Activated T-cell treated with anti-CD3 and anti-CD28 coated beads, Interleukin-2, amount 50 U/mL, for 48 hours (primary cell): ENCODE measurements around the gene NBL1.

ENCODE experiments used
- DNase-seq, 2 experiments: peaks; one replicate each; pipeline ENCODE4 v3.0.0-alpha.2; 2020

Gene NBL1

DNA sequence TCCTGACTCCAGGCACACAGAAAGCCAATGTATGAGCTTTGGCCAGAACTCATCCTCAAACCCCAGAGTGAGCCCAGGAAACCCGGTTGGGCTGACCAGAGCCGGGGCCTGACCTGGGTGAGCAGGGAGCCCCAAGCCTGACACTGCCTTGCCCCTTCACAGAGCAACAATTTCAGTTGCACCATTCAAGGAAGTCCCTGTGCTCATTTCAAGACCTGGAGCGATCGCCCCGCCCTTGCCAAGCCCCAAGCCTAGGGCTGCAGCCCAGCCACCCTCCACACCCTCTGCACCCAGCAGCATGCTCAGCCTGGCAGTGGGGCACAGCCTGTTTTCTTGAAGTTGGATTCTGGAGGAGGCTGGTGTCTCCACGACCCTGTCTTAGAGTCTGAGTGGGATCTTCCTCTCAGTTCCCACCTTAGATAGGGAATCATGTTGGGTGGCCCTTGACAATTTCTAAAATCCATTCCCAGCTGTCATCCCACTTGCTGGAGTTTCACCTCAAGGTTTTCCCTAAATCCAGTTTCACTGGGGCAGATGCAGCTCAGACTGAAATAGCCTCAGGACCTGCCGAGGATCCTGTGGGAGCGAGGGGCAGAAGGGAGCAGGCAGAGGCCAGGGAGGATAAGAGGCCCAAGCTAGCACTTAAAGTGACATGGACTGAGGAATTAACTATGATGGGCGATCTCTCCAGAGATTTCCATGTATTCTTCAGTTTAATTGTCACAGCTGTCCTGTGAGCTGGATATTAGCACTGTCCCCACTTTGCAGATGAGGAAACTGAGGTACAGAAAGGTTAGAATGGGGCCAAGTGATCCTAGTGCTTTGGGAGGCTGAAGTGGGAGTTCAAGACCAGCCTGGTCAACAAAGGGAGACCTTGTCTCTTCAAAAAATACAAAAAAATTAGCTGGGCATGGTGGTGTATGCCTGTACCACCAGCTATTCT is 2.5 kb downstream of the NBL1 start:
- DNase-seq = peak in 1 of 2 experiments; percentile 29

DNA sequence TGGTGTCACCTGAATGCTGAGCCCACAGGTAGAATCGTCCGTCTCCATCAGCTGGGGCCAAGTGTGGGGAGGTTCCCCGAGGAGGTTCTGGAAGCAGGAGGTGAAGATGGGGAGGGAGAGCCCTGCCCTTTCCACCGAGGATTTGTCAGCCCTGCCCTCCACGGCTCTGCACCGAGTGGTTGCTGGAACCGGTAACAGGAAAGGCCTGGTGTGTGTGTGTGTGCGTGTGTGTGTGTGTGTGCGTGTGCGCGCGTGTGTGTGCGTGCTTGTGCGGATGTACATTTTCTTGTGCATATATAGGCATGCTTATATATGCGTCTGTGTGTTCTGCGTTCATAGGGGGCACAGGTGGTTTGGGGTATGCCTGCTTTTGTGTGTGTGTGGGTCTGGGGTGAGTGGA is 3.5 kb downstream of the NBL1 start:
- DNase-seq = peak in 1 of 2 experiments; percentile 40

DNA sequence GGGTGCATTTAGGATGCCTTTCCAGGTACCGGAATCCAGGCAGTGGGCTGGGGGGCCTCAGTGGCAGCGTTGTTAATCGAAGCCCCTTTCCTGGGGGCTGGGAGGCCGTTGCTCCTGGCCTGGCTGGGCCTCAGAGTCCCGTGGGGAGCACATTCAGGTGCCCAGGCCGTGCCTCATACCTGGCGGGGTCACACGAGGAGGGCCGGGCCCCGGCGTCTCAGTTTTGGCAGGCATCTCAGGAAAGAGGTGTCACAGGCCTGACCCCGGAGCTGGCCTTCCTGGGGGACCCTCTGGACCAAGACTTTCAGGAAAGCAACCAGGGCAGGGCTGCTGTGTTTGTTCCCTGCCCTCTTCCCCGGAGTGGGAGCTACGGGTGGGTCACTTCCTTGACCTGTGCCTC is 4.1 kb downstream of the NBL1 start:
- DNase-seq = no peak

DNA sequence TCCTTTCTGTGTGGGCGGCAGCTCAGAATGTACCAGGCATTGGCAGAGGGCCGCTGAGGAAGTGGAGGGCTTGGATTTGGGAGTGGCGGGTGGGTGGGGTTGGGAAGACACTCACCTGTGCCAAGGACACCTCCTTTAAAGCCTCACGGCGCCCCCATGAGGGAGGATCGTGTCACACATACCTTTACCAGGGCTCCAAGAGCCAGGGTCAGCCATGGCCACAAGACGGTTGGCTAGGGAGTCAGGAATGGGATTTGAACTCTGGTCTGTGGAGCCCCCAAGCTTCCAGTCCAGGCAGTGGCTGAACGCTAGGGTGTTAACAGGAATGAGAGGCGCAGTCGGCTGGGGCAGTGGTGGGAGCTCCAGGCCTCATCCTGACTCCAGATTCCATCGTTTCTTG is 4.6 kb downstream of the NBL1 start:
- peak in 1 of 2 experiments; percentile 51 for DNase-seq

DNA sequence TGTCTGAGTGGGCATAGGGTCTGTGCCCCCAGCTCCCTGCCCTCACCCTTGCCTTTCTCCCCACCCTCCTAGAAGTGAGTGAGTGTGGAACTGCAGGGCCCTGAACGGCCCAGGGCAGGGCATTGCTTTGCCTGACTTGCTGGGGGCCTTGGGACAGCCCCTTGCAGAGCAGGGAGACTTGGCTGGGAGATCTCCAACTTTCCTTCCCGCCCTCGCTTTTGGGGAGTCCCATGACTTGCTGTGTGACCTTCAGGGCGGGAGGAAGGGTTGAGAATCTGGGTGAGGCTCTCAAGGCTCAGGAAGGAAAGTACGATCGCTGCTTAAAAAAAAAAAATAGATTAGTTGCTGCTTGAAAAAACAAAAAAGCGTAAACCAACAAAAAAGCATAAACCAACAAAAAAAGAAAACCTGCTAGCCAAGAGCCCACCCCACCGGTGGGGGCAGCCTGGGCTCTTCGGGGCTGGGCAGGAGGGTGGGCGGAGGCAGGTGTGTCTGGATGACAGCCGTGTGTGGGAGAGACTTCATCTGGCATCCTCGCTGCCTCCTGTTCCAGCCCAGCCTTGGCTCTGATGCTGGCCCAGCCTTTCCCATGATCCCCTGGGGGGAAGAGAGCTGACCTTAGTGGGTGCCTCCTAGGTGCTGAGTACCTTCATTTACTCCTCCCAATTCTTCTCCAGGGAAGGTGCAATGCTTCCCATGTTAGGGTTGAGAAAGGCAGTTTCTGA is 6.5 kb downstream of the NBL1 start:
- DNase-seq = no peak

DNA sequence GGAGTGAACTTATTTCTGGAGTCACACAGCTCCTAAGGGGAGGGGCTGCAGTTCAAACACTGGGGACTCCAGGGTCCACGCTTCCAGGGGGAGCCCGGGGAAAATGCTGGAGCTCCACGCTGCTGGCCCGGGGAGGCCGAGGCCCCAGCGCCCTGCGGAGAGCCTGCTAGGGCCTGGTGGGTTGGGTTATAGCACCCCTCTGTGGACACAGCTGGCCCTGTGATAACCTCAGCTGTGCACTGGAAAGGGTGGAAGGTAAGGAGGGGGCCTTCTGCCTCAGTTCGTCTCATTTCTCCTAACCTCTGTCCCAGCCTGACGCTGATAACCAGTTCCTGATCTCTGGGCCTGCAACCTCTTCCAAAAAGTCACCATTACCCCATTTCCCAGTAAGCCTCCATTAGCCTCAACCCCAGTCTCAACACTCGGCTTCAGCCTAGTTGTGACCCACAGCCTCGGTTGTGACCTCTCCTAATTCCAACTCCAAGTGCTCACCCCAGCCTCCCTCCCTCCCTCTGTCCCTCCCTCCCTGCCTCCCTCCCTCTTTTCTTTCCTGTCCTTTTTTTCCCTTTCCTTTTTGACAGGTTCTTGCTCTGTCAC is 7.1 kb downstream of the NBL1 start:
- peak; percentile 55 to 66 for DNase-seq

DNA sequence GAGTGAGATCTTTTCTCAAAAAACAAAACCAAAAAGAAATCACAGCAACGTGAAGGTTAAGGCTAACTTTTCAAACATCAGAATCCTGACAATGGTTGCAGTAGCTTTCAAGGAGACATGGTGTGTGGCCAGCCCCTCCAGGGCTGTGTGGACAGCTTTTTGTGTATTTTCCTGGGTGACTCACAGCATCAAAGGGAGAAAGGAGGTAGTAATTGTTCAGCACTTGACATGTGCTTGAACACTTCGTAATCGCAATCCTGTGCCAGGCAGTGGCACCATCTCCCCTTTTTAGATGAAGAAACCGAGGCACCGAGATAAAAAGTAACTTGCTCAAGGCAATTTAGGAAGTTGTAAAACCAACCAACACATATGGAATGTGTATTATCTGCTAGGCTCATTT is 10.3 kb downstream of the NBL1 start:
- no peak for DNase-seq

DNA sequence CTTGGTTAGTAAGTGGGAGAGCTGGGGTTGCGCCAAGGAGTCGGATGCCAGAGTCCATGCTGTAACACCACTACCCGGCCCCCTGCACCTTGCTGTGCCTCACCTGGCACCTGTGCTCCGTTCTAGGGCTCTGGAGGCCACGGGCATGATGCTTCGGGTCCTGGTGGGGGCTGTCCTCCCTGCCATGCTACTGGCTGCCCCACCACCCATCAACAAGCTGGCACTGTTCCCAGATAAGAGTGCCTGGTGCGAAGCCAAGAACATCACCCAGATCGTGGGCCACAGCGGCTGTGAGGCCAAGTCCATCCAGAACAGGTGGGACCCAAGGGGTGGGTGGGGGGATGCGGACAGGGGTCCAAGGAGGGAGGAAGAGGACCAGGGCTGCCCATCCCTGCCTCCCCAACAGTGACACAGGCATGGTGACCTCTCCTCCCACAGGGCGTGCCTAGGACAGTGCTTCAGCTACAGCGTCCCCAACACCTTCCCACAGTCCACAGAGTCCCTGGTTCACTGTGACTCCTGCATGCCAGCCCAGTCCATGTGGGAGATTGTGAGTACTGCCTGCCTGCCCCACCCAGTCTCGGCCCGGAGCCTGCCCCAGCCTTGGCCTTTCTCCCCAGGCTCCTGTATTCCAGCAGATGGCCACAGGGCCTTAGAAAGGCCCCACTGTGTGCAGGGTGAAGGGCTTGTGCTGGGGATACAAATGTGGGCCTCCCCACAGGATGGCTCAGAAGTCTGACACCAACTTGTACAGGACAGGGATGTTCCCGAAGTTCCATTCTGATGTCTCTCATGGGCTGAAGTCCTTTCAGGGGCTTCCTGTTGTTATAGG is 11.0 kb downstream of the NBL1 start:
- DNase-seq = no peak

DNA sequence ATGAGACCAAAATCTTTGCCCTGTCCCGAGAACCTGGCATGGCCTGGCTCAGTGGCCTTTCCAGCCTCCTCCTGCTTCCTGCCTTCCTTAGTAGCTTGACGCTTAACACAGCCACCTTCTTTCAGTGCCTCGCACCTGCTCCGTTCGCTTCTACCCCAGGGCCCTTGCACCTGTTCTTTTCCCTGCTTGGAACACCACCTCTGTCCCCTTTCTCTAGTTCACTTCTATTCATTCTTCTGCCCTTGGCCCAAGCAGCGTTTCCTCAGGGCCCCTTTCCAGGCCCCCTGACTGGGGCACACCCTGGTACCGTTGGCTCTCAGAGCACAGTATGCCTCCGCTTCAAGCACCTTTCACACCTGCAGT is 11.6 kb downstream of the NBL1 start:
- DNase-seq = no peak

DNA sequence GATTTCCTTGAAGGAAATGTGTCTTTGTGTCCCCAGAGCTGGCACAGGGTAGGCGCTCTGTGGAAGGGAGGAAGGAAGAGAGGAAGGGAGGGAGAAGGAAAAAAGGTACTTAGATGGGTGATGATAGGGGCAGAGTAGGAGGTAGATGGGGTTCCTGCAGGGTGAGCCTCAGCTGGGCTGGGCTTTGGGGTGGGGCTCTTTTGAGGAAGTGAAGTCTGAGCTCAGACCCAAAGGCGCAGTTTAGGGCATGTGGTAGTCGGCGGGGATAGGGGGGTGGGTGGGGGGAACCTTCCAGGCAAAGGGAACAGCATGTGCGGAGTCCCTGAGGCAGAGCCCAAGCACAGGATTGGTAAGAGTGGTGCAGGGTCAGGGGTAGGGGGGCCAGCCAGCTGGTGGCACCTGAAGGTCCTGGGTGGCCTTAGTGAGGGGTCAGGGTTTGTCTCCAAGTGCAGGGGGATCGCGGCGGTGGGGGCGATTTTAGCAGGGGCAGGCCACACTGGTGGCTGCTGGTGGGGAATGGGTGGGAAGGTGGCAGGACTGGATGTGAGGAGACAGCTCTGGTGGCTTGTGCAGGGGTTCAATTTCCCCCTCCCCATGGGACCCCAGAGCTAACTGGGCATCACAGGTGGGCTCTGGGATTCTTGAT is 12.1 kb downstream of the NBL1 start:
- DNase-seq = no peak

DNA sequence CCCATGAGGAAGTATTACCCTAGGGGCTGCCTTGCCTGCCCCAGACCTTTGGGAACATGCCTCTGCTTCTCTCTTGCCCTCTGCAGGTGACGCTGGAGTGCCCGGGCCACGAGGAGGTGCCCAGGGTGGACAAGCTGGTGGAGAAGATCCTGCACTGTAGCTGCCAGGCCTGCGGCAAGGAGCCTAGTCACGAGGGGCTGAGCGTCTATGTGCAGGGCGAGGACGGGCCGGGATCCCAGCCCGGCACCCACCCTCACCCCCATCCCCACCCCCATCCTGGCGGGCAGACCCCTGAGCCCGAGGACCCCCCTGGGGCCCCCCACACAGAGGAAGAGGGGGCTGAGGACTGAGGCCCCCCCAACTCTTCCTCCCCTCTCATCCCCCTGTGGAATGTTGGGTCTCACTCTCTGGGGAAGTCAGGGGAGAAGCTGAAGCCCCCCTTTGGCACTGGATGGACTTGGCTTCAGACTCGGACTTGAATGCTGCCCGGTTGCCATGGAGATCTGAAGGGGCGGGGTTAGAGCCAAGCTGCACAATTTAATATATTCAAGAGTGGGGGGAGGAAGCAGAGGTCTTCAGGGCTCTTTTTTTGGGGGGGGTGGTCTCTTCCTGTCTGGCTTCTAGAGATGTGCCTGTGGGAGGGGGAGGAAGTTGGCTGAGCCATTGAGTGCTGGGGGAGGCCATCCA is 12.8 kb downstream of the NBL1 start:
- no peak for DNase-seq

DNA sequence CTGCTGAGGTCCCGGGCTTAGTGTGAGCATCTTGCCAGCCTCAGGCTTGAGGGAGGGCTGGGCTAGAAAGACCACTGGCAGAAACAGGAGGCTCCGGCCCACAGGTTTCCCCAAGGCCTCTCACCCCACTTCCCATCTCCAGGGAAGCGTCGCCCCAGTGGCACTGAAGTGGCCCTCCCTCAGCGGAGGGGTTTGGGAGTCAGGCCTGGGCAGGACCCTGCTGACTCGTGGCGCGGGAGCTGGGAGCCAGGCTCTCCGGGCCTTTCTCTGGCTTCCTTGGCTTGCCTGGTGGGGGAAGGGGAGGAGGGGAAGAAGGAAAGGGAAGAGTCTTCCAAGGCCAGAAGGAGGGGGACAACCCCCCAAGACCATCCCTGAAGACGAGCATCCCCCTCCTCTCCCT is 13.4 kb downstream of the NBL1 start:
- no peak for DNase-seq

DNA sequence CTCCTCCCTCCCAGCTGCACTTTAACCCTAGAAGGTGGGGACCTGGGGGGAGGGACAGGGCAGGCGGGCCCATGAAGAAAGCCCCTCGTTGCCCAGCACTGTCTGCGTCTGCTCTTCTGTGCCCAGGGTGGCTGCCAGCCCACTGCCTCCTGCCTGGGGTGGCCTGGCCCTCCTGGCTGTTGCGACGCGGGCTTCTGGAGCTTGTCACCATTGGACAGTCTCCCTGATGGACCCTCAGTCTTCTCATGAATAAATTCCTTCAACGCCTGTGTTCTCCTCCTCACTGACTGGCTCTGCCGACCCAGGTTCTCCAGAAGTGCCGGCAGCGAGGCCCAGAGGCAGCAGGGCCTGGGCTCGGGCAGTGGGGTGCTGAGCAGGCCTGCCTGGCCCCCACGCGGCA is 14.1 kb downstream of the NBL1 start:
- DNase-seq = no peak

DNA sequence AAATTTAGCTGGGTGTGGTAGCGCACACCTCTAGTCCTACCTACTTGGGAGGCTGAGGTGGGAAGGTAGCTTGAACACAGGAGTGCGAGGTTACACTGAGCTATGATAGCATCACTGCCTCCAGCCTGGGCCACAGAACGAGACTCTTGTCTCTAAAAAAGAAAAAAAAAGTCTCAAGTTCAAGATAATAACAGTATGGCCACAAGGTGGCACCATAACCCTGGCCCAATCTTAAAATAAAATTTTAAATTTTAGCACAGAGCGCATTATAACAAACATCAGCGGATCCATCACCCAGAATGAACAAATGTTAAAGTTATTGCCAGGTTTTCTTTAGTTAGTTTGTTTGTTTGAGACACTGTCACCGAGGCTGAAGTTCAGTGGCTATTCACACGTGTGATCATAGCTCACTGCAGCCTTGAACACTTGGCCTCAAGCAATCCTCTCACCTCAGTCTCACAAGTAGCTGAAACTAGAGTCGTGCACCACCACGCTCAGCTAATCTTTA is 17.7 kb downstream of the NBL1 start:
- DNase-seq = peak; percentile 41 to 48

DNA sequence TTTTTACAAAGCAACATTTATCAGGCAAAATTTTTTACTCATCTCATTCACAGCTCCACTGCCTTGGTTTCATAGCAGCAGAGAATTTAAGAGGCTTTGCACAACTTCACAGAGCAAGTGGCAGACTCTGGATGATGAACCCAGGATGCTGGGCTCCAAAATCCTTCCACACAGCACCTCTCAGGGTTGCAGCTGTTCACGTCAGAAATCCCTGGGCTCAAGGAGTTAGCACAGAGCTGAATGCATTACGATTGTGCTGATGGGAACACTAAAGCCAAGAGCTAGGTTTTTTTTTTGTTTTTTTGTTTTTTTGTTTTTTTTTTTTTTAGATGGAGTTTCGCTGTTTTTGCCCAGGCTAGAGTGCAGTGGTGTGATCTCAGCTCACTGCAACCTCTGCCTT is 18.2 kb downstream of the NBL1 start:
- no peak for DNase-seq

DNA sequence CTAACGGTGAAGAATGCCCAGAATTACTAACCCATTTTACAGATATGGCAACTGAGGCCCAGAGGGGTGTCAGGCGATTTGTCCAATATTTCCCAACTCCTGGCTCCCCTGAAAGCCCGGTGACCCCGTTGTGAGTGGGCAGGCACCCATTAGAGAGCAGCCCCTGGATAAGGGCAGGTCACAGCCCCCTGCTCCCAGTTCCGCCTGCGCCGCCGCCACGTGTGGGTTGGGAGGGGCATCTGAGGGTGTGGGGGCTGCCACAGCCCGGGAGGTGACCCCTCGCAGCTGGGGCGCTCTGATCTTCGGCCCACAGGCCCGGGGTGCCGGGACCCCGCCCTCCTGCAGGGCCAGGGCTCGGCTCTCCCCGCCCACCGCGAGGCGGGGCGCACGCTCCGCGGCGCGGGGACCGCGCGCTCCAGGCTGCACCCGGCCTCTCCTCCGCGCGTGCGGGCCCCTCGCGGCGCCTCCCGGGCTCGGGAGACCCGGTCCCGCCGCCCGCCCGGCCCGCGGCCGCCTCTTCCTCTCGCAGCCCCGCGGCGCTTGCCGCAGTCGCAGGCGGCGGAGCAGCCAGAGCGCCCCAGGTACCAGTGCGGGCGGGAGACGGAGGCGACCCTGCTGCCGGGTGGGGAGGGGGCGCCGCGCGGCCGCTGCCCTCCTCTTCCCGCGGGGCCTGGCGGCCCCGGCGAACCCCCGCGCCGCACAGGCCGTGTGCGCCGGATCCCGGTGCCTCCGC is 20.5 kb downstream of the NBL1 start, which contains the start of gene HTR6:
Gene HTR6 (plus strand): TSS at position 423 of the 733 bp plus-strand sequence. CDS start 879 bp downstream, outside the sequence.
- DNase-seq = peak; percentile 38 to 63

DNA sequence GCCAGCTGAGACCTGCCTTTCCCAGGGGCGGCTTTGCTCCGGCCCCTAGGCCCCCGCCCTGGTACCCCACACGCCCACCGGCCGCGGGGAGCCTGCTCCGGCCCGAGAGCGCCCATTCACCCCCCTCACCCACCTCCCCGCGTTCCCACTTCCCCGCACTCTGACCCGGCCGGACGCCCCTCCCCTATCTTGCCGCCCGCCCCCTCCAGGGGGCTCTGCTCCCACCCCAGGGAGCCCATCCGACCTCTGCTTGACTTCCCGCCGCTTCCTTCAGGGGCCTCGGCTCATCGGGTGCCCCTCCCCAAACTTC is 21.0 kb downstream of the NBL1 start:
- no peak for DNase-seq

DNA sequence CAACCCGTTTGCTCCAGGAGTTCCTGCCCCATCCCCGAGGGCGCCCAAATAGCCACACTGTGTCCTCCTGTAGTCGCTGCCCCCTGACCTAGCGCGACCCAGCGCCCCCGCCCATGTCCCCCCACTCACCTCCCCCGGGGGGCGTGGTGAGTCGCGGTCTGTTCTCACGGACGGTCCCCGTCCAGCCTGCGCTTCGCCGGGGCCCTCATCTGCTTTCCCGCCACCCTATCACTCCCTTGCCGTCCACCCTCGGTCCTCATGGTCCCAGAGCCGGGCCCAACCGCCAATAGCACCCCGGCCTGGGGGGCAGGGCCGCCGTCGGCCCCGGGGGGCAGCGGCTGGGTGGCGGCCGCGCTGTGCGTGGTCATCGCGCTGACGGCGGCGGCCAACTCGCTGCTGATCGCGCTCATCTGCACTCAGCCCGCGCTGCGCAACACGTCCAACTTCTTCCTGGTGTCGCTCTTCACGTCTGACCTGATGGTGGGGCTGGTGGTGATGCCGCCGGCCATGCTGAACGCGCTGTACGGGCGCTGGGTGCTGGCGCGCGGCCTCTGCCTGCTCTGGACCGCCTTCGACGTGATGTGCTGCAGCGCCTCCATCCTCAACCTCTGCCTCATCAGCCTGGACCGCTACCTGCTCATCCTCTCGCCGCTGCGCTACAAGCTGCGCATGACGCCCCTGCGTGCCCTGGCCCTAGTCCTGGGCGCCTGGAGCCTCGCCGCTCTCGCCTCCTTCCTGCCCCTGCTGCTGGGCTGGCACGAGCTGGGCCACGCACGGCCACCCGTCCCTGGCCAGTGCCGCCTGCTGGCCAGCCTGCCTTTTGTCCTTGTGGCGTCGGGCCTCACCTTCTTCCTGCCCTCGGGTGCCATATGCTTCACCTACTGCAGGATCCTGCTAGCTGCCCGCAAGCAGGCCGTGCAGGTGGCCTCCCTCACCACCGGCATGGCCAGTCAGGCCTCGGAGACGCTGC is 21.7 kb downstream of the NBL1 start:
- peak; percentile 22 to 36 for DNase-seq

DNA sequence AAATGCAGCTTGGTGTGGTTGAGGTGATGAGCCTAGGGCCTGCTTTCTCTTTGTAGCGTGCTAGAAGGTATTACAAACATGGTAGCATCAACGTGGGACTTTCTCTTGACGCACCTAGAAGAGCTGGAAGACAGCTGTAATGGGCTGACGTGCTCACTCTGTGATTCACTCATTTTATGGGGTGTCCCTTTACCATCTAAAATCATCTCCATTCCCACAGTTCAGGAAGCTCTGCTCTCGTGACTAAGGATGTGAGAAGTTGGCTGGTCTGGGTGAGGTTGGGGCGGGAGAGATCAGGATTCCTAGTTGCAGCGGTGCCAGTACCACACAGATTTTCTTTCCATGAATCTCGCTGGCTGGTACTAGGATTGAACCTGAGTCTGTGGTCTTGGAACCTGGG is 24.8 kb downstream of the NBL1 start:
- no peak for DNase-seq

DNA sequence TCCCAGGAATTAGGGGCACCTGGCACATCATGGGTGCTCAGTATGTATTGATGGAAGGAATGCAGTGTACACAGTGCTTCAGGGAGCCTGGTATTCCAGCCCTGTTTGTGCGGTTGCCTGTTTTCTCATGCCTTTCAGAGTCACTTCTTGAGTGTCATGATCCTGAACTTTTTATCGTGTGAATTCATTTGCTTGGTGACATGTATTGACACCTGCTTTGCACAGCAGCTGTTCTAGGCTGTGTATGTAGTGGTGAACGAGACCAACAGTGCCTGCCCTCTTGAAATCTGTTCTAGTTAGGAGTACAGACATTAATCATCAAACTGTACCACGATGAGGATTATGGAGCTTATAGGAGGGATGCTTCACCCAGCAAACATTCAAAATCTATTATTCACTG is 26.7 kb downstream of the NBL1 start:
- DNase-seq = no peak
